Uterus (tissue), 2 donors: ENCODE data around the gene PRLH.

Experiments used
- CTCF ChIP-seq, 4 experiments: fragments of 200-600 bp in 2 of 4; fragments of 450-650 bp in 2 of 4; sonication (generic) in 2 of 4; IDR thresholded peaks; one replicate each; pipeline ENCODE4 v1.5.1; 2016 to 2019; ENCODE audit warnings: antibody characterized with exemption in 4 of 4, mild to moderate bottlenecking in 2 of 4, moderate library complexity in 1 of 4
- POLR2A ChIP-seq, 2 donors: fragments of 450-650 bp; IDR thresholded peaks; one replicate each; pipeline ENCODE4 v1.6.1; 2016; ENCODE audit warnings: antibody characterized with exemption in 2 of 2, mild to moderate bottlenecking in 1 of 2, moderate library complexity in 1 of 2

GRCh38 chr2:237576974-237577373, 10.6 kb downstream of the PRLH start:
- TF ChIP-seq CTCF (IDR thresholded peaks at IDR 0.05) = no peak
- TF ChIP-seq POLR2A (IDR thresholded peaks at IDR 0.05) = no peak
